SU-DHL-6 (cell line): ENCODE measurements around the gene PTDSS2.

ENCODE experiments used
- EZH2phosphoT487 ChIP-seq: fragments of 200-600 bp; sonication (generic), shearing (Covaris generic); conservative IDR thresholded peaks from 2 replicates; pipeline ENCODE4 v1.6.1; 2018; ENCODE audit warnings: mild to moderate bottlenecking, antibody characterized with exemption, low read length, moderate library complexity, mixed read lengths
- TF ChIP-seq, protein P1 (sequence below): fragments of 200-600 bp; sonication (generic); IDR thresholded peaks from one replicate; pipeline ENCODE4 v1.5.1; 2017; ENCODE audit warnings: antibody characterized with exemption, mild to moderate bottlenecking, low read length, moderate library complexity; ENCODE audit not compliant: insufficient read depth, poor library complexity, severe bottlenecking

DNA sequence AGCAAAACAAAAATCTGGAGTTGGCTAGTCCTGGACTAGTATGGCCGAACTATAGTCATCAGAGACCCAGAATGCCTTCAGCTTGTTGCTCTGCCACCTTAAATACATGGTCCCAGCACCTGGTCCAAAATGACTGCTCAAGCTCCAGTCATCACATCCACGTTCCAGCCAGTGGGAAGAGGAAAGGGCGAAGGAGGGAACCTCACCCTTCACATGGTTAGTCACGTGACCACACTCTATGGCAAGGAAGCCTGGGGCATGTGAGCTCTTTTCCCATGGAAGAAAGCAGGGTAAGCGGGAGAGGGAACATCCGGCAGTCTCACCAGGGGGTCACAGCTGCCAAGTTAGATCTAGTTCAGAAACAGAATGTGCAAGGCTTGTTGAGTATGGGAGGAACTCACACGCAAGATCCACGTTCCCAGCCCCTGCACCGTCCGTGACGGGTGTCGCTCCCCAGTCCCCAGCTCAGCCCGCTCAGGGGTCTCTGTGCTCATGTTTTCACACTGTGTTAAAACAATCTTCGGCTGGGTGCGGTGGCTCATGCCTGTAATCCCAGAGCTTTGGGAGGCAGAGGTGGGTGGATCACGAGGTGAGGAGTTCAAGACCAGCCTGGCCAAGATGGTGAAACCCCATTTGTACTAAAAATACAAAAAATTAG, 6.4 kb upstream of the PTDSS2 start:
- TF ChIP-seq EZH2phosphoT487 = no peak
- TF ChIP-seq, protein P1, sequence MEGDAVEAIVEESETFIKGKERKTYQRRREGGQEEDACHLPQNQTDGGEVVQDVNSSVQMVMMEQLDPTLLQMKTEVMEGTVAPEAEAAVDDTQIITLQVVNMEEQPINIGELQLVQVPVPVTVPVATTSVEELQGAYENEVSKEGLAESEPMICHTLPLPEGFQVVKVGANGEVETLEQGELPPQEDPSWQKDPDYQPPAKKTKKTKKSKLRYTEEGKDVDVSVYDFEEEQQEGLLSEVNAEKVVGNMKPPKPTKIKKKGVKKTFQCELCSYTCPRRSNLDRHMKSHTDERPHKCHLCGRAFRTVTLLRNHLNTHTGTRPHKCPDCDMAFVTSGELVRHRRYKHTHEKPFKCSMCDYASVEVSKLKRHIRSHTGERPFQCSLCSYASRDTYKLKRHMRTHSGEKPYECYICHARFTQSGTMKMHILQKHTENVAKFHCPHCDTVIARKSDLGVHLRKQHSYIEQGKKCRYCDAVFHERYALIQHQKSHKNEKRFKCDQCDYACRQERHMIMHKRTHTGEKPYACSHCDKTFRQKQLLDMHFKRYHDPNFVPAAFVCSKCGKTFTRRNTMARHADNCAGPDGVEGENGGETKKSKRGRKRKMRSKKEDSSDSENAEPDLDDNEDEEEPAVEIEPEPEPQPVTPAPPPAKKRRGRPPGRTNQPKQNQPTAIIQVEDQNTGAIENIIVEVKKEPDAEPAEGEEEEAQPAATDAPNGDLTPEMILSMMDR = no peak
